ENCODE results near the gene VWA3B.
"Not testable (repeated sequence)": the region's sequence is repeated elsewhere in the genome, so short reads cannot be mapped to it uniquely, and the experiment has no call there.

VWA3B gene

GRCh38 chr2:98253461-98254070 lies 166.6 kb downstream of the VWA3B start:
- no peak for DNase-seq

GRCh38 chr2:98254504-98255059 lies 167.6 kb downstream of the VWA3B start:
- no peak for DNase-seq

GRCh38 chr2:98258906-98259305 lies 171.9 kb downstream of the VWA3B start:
- no peak for DNase-seq

- DNase-seq, result no peak
Measured at GRCh38 chr2:98263362-98263761, 176.4 kb downstream of the VWA3B start.

GRCh38 chr2:98268225-98268624 lies 181.3 kb downstream of the VWA3B start:
- DNase-seq, result not testable (repeated sequence)

- DNase-seq, result peak; percentile 49
Measured at GRCh38 chr2:98269274-98269673, 182.3 kb downstream of the VWA3B start.

GRCh38 chr2:98269830-98270229 lies 182.9 kb downstream of the VWA3B start:
- DNase-seq, result peak; percentile 25

- DNase-seq, result no peak
Measured at GRCh38 chr2:98277162-98277859, 190.3 kb downstream of the VWA3B start.

GRCh38 chr2:98278074-98278473 lies 191.1 kb downstream of the VWA3B start:
- DNase-seq, result no peak

GRCh38 chr2:98280376-98281102 lies 193.6 kb downstream of the VWA3B start:
- no peak for DNase-seq

GRCh38 chr2:98281607-98282006 lies 194.6 kb downstream of the VWA3B start:
- no peak for DNase-seq

GRCh38 chr2:98282109-98282508 lies 195.1 kb downstream of the VWA3B start:
- DNase-seq, result peak; percentile 21

- no peak for DNase-seq
Measured at GRCh38 chr2:98293030-98293429, 206.1 kb downstream of the VWA3B start.

GRCh38 chr2:98293931-98294687 lies 207.1 kb downstream of the VWA3B start:
- DNase-seq, result no peak

- DNase-seq, result no peak
Measured at GRCh38 chr2:98294711-98295110, 207.7 kb downstream of the VWA3B start.

GRCh38 chr2:98295275-98295674 lies 208.3 kb downstream of the VWA3B start:
- DNase-seq, result no peak

GRCh38 chr2:98295721-98296414 lies 208.9 kb downstream of the VWA3B start:
- DNase-seq, result no peak

GRCh38 chr2:98296440-98296839 lies 209.5 kb downstream of the VWA3B start:
- DNase-seq, result no peak

GRCh38 chr2:98297817-98298682 lies 211.1 kb downstream of the VWA3B start:
- DNase-seq, result no peak

GRCh38 chr2:98298683-98299164 lies 211.8 kb downstream of the VWA3B start:
- DNase-seq, result no peak
